ENCODE results near the gene NBL1.

The NBL1 gene

DNA sequence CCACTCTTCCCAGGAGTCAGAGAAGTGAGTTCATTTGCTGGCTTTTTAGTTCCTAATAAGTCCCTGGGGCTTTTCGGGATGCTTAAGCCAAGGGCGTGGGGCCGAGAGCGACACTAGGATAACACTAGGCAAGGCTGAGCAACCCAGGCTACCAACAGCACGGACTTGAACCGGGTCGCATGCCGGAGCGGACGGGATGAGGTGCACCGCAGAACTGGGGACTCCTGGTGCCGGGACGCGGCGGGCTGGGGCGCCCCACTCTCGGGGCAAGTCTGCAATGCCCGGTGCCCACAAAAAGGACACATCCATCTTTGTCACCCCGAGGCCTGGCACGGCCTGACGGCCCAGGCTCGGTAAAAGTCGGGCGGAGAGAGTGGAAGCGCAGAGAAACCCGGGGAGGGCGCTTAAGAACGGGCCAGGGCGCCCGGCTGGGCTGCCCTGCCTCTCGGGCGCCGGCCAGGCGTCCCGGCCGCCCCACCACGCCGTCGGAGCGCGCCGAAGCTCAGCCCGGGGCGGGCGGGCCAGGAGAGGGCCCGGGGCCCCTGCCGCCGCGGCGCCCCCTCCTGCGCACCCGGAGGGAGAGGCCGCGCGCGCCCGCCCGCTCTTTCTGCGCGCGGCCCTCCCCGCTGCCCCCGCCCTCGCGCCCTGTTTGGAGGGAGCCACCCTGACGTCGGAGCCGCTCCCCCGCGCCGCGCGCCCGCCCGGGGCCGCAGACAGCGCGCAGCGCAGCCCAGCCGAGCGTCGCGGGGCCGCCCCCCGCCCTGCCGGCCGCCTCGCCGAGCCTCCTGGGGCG is at the start of gene NBL1:
Gene NBL1 (plus strand): TSS at position 710 of the 793 bp plus-strand sequence. CDS start 10,720 bp downstream, outside the sequence.
- peak; percentile 62 for DNase-seq

GRCh38 chr1:19596065-19596713 is 47.9 kb upstream of the NBL1 start:
- no peak for DNase-seq

DNA sequence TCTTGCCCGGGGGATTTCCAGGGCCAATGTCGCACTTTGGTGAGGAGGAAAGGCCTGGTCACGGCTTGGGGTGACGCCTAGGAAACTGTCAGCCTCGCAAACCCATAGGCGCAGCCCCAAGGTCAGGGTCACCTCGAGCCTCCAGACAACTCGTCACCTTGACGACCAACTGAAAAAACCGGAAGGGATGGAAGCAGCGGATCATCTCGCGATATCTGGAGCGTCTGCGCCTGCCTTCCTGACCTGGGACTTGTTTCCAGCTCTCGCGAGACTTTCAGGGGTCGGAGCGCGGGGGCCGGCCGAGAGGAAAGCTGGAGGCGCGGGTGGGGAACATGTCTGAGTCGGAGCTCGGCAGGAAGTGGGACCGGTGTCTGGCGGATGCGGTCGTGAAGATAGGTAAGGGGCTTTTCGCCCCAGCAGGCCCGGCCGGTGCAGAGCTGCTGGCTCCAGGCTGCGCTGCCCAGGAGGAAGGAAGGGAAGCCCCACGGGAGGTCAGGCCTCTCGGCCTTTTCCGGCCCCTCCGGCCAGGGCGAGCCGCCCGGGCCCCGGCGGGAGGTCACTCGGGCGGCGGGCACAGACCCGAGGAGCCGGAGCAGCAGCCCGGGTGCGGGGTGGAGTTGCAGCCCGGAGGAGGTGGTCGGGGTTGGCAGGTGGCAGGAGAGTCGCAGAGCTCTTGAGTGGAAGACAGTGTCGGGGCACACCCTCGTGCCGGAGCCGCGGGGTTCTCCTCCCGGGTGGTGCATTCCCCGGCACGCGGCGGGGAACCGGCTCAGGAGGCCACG is 47.2 kb upstream of the NBL1 start:
- peak; percentile 98 for DNase-seq

GRCh38 chr1:19597496-19598309 is 46.4 kb upstream of the NBL1 start:
- peak; percentile 72 for DNase-seq

GRCh38 chr1:19599810-19600209 is 44.3 kb upstream of the NBL1 start:
- no peak for DNase-seq

GRCh38 chr1:19602486-19602885 is 41.6 kb upstream of the NBL1 start:
- DNase-seq: no peak

GRCh38 chr1:19605967-19606366 is 38.1 kb upstream of the NBL1 start:
- DNase-seq: no peak

DNA sequence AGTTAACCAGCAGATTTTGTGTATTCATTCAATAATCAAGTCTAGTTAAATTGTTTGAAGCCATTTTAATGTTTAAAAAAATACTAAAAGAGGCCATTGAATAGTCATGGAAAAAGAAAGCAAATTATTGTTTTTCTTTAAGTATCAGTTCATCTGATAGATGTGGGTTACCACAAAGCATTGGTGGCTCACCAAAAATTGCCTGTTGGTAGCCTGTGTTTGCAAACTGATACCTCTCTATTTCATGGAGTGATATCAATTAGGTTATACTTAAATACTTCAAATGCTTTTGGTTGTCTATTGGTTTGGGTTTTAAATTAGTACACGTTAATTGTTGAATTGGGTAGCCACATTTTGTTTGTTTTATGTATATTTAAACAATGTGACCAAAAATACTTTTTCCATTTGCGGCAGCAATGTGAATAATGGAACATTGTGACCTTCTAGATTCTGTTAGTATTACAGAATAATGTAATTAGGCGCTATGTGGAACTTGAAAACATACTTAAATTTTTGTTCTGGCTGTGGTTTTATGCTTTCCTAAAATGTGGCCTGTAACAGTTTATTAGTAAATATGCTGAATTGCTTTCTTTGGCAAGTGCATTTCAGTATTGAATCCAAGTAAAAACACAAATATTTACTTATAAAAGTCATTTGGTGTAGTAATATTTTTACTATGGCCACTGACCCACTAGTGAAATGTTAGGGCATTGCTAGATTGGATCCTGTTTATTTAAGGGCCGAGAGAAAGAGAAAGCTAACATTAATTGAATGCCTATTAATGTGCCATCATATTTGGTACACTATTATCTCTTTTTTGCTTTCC is 37.1 kb upstream of the NBL1 start:
- peak; percentile 43 for DNase-seq

- DNase-seq: no peak
Measured at GRCh38 chr1:19608232-19608631, 35.9 kb upstream of the NBL1 start.

GRCh38 chr1:19610282-19610981 is 33.7 kb upstream of the NBL1 start:
- no peak for DNase-seq

- no peak for DNase-seq
Measured at GRCh38 chr1:19612530-19612929, 31.6 kb upstream of the NBL1 start.

- no peak for DNase-seq
Measured at GRCh38 chr1:19613171-19613703, 30.9 kb upstream of the NBL1 start.

GRCh38 chr1:19615438-19615837 is 28.7 kb upstream of the NBL1 start:
- no peak for DNase-seq

GRCh38 chr1:19616489-19616888 is 27.6 kb upstream of the NBL1 start:
- DNase-seq: no peak

DNA sequence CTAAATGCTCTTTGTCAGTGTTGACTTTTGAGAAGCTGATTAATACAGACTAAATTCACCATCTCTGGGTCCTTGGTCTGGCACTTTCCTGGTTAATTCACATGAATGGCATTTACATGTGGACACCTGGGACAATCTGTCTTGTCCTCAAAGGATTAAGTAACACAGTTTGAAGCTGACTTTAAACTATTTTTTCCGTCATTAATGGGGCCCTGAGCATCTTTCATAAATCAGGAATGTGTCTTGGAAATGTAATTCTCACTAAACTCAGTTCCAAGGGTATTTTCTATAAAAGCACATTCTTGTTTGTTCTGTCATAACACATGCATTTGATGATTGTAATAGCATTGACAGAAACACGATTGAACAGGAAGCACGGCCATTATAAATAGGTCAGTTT is 26.7 kb upstream of the NBL1 start:
- DNase-seq: no peak

DNA sequence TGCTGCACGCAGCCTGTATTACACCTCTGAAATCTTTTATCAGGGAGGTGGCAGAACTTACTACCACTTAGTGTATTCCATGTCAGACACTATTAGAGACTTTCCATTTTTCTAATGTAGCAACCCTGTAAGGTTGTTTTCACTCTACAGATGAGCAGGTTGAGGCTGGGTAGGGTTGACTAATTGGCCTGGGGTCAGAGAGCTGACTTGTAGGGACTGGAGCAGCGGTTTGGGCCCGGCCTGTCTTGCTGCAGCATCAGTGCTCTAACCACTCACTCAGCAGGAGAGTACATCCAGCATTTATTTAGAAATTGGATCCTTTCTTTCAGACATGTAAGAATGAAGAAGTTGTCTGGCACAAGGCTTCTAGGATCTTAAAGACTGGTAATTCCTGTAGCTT is 25.7 kb upstream of the NBL1 start:
- DNase-seq: no peak

- DNase-seq: no peak
Measured at GRCh38 chr1:19619697-19620384, 24.3 kb upstream of the NBL1 start.

DNA sequence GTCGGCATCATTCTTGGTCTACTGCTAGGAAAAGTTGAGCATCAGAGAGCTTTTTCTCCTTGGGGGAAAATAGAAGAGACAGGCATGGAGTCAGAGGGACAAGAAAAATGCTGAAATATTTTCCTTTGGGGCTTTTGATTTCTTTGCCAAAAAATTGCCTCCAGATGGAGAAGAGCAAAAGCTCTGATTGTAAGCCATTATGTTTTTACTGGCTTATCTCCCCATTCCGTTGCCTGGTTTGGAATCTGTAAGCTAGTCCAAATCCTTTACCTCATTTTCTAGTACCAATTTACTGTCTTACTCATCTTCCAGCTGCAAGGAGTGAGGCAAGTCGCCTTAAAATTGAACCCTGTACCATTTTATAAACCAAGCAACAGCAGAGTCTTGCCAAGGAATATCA is 23.3 kb upstream of the NBL1 start:
- DNase-seq: no peak

- DNase-seq: no peak
Measured at GRCh38 chr1:19621274-19621950, 22.7 kb upstream of the NBL1 start.

- DNase-seq: no peak
Measured at GRCh38 chr1:19622204-19622603, 21.9 kb upstream of the NBL1 start.
